Measurements from ENCODE around the gene PLSCR1. TPM values are rescaled to one million over a fixed set of nuclear protein-coding genes. Genes with fewer than 3 reads are reported as not detected.

Gene PLSCR1
- polyA plus RNA-seq, 3 donors: 69.4 to 88.4 (median 83.3) TPM

DNA sequence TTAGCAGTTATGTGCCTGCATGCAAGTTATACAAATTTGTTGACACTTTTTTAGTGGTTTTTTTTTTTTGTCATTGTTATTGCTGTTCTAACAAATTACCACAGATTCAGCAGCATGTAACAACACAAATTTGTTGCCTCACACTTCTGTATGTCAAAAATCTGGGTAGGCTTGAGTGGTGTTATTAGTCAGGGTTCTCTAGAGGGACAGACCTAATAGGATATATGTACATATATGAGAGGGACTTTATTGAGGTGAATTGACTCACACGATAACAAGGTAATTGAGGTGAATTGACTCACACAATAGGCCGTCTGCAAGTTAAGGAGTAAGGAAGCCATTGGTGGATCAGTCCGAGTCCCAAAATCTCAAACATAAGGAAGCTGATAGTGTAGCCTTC is 15.0 kb upstream of the PLSCR1 start:
- no peak for DNase-seq (ENCODE audit: extremely low read depth in 1 of 11, low read depth in 9 of 11, low spot score in 4 of 11)

DNA sequence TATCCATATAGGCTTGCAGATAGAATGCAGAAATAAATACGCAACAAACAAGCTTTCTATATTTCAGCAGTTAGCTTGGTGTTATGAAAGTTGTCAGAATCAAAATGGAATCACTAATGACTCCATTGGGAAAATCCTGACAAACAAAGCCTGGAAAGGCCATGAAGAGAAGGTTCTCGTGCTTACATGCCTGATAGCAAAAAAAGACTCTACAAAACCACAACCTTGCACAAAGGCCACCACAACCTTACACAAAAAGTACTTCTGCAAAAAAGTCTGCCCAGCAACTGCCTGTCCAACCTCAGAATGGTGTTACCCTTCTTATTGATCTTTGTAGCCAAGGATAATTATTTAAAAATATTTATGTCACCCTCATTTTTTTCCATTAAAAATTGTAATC is 14.4 kb upstream of the PLSCR1 start:
- no peak for DNase-seq (ENCODE audit: extremely low read depth in 1 of 11, low read depth in 9 of 11, low spot score in 4 of 11)

DNA sequence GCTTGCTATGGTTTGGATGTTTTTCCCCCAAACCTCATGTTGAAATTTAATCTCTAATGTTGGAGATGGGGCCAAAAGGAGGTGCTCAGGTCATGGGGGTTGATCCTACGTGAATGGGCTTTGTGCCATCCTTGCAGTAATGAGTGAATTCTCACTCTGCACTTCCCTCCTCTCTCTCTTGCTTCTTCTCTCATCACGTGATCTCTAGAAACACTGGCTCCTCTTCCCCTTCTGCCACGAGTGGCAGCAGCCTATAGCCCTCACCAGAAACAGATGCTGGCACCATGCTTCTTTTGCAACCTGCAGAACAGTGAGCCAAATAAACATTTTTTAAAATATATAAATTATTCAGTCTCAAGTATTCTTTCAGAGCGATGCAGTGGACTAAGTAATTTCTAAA is 13.3 kb upstream of the PLSCR1 start:
- no peak for DNase-seq (ENCODE audit: extremely low read depth in 1 of 11, low read depth in 9 of 11, low spot score in 4 of 11)

DNA sequence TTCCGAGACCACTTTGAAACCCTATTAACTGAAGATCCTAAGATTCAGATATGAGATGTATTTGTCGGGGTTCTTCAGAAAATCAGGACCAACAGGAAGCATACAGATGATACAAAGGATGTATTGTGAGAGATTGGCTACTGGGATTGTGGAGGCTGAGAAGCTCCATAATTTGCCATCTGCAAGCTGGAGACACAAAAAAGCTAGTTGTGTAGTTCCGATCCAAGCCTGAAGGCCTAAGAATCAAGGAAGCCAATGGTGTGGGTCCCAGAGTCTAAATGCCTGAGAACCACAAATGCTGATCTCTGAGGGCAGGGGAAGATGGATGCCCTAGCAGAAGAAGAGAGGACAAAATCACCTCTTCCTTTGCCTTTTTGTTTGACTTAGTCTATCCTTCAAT is 10.9 kb upstream of the PLSCR1 start:
- no peak for DNase-seq (ENCODE audit: extremely low read depth in 1 of 11, low read depth in 9 of 11, low spot score in 4 of 11)

DNA sequence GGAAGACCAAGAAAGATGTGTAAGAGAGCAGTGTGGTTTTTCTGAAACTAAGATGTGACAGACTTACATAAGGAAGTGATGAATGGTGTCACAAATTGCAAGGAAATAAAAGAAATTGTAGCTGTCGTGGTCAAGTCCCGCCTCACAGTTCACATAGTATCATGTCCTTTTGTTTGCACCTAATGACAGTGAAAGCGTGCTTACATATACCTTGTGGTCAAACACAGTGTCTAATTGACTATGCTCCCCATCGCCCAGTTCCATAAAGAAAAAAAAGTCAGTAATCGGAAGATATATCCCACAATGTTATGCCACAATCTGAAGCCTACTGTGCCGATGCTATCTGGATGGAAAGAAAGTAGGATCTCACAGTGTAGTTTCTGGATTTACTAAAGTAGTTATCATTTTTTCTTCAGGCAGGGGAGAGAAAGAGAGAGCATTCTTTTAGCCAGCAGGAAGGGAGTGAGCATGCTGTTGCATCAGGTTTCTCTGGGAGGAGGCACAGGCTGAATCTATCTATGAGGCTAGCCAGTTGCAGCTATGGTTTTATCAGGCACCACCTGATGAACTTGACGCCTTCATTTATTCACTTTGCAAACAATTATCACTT is 9.8 kb upstream of the PLSCR1 start:
- DNase-seq (ENCODE audit: extremely low read depth in 1 of 11, low read depth in 9 of 11, low spot score in 4 of 11): no peak

DNA sequence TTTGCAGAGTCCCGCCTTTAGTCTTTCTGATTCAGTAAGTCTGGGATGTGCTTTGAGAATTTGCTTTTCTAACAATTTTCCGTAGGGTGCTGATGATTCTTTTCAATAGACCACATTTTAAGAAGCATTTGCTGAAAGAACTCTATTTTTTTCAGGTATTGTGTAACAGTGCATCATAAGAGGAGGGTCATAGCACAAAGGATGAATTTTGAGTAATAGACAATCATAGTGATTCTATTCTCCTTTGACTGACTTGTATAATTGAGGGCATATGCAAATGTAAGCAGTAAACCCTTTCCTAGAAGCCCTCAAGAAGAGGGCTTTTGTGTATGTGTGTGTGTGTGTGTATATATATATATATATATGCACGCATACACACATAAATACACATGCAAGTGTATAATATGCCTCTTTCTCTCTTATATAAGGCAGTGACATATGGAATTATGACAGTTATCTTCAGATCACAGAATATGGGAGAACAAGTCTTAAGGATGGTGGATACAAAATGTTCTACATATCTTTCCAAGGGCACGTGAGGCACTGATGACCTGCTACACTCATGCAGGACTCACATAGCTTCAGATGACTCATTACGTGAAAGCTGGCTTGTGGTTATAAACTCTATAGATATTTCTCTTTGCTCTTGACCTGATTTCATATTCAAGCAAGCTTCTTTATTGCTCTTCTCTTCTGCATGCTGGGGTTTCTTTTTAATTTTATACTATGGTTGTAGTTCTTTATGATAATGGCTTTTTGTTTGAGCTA is 6.5 kb upstream of the PLSCR1 start:
- no peak for DNase-seq (ENCODE audit: extremely low read depth in 1 of 11, low read depth in 9 of 11, low spot score in 4 of 11)

DNA sequence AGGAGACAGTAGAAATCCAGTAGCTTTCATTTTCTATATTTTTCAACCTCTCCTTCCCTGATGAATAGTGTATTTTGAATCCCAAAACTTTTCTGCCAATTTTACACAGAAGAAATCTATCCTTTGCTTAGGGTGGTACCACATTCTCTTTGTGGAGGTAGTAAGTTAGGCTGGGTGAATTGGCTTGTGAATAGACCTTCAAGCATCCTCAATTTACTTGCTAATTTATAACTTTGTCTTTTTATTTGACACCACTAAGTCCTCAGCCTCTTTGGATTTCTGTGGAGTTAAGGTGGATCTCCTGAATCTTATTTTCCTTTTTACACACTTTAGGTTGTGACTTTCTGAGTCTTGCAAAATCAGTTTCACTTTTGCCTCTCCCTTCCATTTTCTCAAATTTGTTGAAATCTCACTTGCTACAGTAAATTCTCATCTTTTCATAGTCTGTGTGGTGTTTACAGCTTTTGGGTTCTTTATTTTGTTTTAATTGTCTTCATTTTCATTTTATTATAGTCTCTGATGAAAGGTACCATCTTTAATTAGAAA is 5.7 kb upstream of the PLSCR1 start:
- DNase-seq (ENCODE audit: extremely low read depth in 1 of 11, low read depth in 9 of 11, low spot score in 4 of 11): no peak

DNA sequence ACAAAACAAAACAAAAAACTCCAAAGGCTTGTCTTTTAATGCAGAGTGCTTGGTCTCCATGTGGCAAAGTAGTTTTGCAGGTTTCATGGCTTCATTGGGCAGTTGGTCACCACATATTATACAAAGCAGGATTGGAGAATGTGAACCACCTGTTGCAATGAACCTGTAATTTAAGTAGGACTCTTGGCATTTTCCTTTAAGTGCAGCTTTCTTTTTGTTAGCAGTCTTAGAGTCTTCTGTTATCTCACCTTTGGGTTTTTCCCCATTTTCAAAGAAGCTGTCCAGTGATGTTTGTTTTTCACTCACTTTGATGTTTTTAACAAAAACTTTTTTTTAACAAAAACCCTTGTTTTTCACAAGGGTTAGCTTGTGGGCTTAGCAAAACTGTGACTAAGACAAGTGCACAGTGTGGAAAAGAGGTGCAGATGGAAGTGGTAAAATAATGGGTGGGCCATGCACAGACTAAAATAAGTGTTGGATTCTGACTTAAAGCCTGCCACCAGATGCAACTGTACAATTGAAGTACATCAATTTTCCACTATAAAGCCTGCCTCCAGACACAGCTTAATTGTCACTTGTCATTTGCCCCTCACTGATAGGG is 2.9 kb upstream of the PLSCR1 start:
- DNase-seq (ENCODE audit: extremely low read depth in 1 of 11, low read depth in 9 of 11, low spot score in 4 of 11): no peak

DNA sequence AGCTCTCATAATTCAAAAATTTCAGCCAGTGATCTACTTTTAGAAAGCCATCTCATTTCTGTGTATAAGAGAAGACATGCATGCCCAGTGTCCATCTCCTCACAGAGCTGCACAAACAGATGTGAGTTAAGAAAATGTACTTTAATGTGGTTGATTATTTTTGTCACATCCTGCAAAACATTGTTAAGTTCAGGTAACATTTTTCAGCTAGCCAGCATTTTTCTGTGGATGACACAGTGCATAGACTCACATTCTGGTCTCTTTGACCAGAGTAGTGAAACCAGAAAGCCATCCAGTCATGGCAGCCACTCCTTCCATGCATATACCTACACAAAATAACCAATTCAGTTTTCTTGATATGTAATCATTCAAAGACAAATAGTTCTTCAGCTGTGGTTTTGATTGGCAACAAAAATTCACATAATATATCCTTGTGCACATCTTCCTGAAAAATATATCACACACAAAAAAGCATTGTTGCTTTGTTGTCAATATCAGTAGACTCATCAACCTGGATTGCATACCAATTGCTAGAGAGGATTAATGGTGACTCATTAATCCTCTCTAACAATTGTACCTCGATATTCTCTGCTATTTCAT is 2.1 kb upstream of the PLSCR1 start:
- DNase-seq (ENCODE audit: extremely low read depth in 1 of 11, low read depth in 9 of 11, low spot score in 4 of 11): no peak

DNA sequence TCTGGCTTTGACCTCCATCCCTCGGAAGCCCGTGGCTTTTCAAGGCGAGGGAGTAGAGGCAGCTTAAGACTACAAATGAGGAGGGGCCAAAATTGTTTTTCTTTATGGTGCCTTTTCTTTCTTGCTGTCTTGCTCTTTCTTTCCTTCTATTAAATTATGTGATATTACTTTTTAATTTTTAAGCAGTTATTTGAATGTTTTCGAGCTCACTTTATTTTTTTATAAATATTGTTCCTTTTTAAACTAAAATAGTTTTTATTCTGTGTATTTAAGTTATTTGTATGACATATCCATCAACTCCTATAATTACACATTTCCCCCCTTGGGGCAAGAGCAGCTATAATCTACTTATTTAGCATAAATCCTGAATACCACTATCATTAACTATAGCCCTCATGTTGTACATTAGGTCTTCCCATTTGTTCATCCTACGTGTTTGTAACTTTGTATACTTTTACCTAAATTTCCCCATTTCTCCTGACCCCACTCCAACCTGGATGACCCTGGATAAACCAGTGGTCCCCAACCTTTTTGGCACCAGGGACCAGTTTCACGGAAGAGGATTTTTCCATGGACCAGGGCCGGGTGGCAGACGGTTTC is 622 bp upstream of the PLSCR1 start:
- DNase-seq (ENCODE audit: extremely low read depth in 1 of 11, low read depth in 9 of 11, low spot score in 4 of 11): no peak

DNA sequence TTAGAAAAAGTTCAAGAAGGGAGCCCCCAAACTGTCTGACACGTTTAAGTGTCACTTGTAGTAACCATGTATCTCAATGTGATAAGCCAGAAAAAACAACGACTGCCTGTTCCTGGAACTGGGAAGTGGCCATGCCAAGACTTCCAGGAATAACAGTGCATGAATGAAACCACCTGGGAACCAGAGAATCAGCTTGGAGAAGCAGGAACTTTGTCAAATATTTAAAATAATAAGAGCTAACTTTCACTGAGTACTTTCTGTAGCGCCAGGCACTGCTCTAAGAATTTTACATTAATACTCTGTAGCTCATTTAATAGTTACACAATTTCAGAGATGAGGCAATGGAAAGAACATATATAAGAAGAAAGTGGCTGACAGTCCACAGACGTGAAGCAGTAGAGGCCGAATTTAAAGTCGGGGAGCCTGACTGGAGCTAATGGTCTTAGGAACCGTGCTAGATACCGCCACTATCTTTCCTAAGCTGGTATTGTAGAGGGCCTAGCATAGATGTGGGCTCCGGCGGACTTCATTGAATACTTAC is 876 bp downstream of the PLSCR1 start:
- DNase-seq (ENCODE audit: extremely low read depth in 1 of 11, low read depth in 9 of 11, low spot score in 4 of 11): peak in 10 of 11 donors; percentile 10 to 48 (median 24)

DNA sequence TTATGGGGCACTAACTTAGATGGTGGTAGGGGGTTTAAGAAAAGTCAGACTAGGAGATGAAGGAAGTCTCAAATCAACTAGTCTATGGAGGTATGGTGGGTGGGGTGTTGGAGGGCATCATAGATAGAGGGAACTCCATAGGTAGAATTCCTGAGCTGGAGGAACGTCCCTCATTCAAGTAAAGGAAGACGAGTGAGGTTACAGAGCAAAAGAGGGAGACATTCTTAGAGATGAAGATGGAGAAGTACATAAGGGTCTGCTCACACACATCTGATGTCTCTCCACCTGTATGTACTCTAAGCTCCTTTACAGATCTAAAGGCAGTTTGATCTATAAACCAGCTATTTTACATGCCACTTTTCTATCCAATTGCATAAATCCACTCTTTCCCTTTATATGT is 1.4 kb downstream of the PLSCR1 start:
- DNase-seq (ENCODE audit: extremely low read depth in 1 of 11, low read depth in 9 of 11, low spot score in 4 of 11): no peak

DNA sequence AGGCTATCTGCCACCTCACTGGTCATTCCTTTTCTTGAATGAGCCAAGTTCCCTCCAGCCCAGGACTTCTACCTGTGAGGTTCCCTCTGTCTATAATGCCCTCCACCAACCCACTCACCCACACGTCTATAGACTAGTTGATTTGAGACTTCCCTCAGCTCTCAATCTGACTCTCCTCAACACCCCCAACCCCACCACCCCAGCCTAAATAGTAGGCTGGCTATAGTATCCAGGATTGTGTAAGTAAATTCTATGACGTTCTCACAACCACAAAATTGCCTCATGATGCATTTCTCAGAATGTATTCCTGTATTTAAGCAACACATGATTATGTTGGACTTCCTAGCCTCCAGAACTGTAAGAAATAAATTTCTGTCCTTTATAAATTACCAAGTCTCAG is 2.2 kb downstream of the PLSCR1 start:
- no peak for DNase-seq (ENCODE audit: extremely low read depth in 1 of 11, low read depth in 9 of 11, low spot score in 4 of 11)

DNA sequence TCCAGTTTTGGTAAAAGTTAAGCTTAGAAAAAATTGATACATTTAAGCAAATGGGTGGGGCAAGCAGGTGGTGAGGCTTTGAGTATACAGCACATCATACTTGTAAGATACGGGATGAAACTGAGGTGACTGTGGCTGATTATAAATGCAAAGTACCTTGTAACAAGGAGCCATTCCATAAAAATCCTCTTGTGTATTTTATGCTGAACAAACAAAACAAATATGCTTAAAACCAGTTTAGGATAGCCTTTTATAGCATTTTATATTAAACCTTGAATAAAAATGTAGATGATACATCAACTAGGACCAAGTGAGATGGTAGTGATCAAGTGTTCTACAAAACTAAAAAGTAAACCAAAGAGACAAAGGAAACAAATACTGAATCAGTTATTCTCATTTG is 3.4 kb downstream of the PLSCR1 start:
- DNase-seq (ENCODE audit: extremely low read depth in 1 of 11, low read depth in 9 of 11, low spot score in 4 of 11): no peak

DNA sequence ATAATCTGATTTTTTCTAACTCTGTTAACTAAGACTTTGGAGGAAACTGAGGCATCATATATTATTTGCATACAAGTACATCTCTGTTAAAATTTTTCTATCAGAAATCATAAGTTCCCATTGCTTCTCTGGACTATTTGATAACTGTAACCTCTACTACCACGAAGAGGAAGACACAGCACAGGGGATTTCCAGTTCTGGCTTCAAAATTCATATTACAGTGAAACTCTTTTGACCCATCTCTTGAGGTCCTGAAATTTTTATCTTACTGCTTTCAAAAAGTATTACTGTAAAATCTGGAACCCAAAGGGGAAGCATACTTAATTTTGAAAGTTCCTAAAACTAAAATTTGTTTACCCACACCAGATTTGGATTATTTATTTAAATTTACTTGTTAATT is 4.2 kb downstream of the PLSCR1 start:
- no peak for DNase-seq (ENCODE audit: extremely low read depth in 1 of 11, low read depth in 9 of 11, low spot score in 4 of 11)

DNA sequence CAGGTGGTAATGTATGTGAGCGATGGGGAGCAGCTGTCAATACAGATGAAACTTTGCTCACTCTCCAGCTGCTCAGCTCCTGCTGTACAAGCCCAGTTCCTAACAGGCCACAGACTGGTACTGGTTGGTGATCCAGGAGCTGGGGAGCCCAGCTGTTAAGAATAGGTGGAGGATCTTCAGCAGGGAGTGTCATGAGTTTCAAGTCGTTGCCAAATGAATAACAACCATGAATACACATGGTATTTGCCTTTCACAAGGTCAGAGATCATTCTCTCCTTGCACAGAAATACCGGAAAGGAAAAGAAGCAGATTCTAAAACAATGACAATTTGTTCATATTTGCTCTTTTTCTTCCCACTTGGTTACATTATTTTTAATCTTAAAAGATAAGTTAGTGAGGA is 5.1 kb downstream of the PLSCR1 start:
- no peak for DNase-seq (ENCODE audit: extremely low read depth in 1 of 11, low read depth in 9 of 11, low spot score in 4 of 11)

DNA sequence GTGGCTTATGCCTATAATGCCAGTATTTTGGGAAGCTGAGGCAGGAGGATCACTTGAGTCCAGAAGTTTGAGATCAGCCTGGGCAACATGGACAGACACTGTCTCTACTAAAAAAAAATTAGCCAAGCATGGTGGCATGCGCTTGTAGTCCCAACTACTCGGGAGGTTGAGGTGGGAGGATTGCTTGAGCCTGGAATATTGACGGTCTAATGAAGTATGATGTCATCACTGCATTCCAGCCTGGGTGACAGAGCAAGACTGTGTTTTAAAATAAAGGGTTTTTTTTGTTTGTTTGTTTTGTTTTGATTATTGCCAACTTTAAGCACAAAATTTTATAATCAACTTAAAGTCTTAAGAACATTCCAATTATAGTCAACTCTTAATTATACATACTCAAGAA is 6.8 kb downstream of the PLSCR1 start:
- no peak for DNase-seq (ENCODE audit: extremely low read depth in 1 of 11, low read depth in 9 of 11, low spot score in 4 of 11)

DNA sequence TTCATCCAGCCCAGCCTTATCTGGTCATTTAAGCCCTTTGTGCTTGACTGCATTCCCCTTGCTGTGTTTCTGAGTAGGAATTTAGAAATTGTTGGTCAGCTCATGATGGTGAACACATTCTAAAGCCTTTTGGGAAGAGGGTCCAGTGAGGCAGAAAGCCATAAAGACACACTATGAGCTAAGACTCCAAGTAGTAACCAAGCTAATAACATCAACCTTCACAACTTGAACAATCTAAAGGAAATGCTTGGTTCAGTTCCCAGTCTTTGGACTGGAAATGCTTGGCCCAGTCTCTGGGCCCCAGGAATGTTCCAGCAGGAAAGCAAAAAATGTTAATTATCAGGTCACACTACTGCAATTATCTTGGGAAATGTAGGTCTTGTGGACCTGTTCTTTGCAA is 7.7 kb downstream of the PLSCR1 start:
- no peak for DNase-seq (ENCODE audit: extremely low read depth in 1 of 11, low read depth in 9 of 11, low spot score in 4 of 11)

DNA sequence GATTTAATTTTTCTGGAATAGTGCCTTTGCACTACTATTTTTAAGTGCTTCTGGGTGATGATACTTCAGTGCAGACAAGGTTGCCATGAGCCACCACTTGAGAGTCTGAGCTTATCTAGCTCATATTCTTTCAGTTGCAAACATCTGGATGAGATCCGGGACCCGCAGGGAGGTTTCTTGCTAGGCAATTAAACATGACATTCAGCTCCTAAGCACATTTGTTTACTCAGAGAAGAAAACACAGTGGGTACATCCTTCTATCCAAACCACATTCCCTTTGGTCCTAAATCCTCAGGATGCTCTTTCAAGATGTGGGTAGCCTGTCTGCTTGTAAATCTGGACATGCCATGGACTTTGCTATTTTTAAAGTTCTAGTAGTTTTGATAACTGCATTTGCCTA is 12.0 kb downstream of the PLSCR1 start:
- DNase-seq (ENCODE audit: extremely low read depth in 1 of 11, low read depth in 9 of 11, low spot score in 4 of 11): no peak
